Measurements from ENCODE around the gene TUBGCP6. TPM values are rescaled to one million over a fixed set of nuclear protein-coding genes. Genes with fewer than 3 reads are reported as not detected.

Gene TUBGCP6
- total and polyA plus RNA-seq, 11 donors = 11.6 to 28.8 (median 17.7) TPM

GRCh38 chr22:50267591-50268390, 23.0 kb upstream of the TUBGCP6 start:
- peaks cover 5 to 65% (median 42%) of the 10 kb centered on the region in 12 donors for H3K4me1 ChIP-seq
- DNase-seq (peak; percentile 59 to 81 (median 67)), ATAC-seq (peak in 3 of 4 donors; percentile 31 to 66 (median 41))
- H3K27ac ChIP-seq = no peak overlapping the region
- H3K9me3 ChIP-seq = no peaks in the 10 kb centered on the region
- no peak for TF ChIP-seq POLR2A (IDR thresholded peaks at IDR 0.05)
- TF ChIP-seq, protein P1, sequence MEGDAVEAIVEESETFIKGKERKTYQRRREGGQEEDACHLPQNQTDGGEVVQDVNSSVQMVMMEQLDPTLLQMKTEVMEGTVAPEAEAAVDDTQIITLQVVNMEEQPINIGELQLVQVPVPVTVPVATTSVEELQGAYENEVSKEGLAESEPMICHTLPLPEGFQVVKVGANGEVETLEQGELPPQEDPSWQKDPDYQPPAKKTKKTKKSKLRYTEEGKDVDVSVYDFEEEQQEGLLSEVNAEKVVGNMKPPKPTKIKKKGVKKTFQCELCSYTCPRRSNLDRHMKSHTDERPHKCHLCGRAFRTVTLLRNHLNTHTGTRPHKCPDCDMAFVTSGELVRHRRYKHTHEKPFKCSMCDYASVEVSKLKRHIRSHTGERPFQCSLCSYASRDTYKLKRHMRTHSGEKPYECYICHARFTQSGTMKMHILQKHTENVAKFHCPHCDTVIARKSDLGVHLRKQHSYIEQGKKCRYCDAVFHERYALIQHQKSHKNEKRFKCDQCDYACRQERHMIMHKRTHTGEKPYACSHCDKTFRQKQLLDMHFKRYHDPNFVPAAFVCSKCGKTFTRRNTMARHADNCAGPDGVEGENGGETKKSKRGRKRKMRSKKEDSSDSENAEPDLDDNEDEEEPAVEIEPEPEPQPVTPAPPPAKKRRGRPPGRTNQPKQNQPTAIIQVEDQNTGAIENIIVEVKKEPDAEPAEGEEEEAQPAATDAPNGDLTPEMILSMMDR (IDR thresholded peaks at IDR 0.05) = peak in 5 of 12 donors; percentile 10 to 35 (median 16)
- H3K36me3 ChIP-seq = no peaks in the 10 kb centered on the region
- intact Hi-C loops (cut with DNase I) = no loop called here
- peak overlapping the region in 10 of 12 donors; percentile 22 to 54 (median 38) for H3K4me3 ChIP-seq
- 31 to 55% (median 44%) methylated on average over 19 to 75 of the region's 75 CpGs for WGBS, 4 donors
- H3K27me3 ChIP-seq = peaks cover 0 to 19% (median 0%) of the 10 kb centered on the region in 9 donors

- no peak for ATAC-seq
- 59 to 77% (median 68%) methylated on average over 25 to 37 of the region's 37 CpGs for WGBS, 4 donors
- no peaks in the 10 kb centered on the region for H3K36me3 ChIP-seq
- peaks cover 7 to 66% (median 42%) of the 10 kb centered on the region in 12 donors for H3K4me1 ChIP-seq
- DNase-seq = no peak
- no peak for TF ChIP-seq POLR2A (IDR thresholded peaks at IDR 0.05)
- TF ChIP-seq, protein P1 (IDR thresholded peaks at IDR 0.05) = no peak
- intact Hi-C loops (cut with DNase I) = no loop called here
- peak overlapping the region in 9 of 12 donors; percentile 5 to 54 (median 38) for H3K4me3 ChIP-seq
- no peaks in the 10 kb centered on the region for H3K9me3 ChIP-seq
- no peak overlapping the region for H3K27ac ChIP-seq
- peaks cover 0 to 24% (median 0%) of the 10 kb centered on the region in 9 donors for H3K27me3 ChIP-seq
Observed at GRCh38 chr22:50266994-50267393, 22.2 kb upstream of the TUBGCP6 start.

GRCh38 chr22:50264946-50265669, 20.3 kb upstream of the TUBGCP6 start:
- H3K27me3 ChIP-seq = peaks cover 0 to 21% (median 0%) of the 10 kb centered on the region in 9 donors
- DNase-seq (no peak), ATAC-seq (no peak)
- WGBS, 4 donors = 83 to 89% (median 85%) methylated on average over 3 to 15 of the region's 15 CpGs
- no peak overlapping the region for H3K27ac ChIP-seq
- H3K36me3 ChIP-seq = no peaks in the 10 kb centered on the region
- no peaks in the 10 kb centered on the region for H3K9me3 ChIP-seq
- no peak for TF ChIP-seq POLR2A (IDR thresholded peaks at IDR 0.05)
- TF ChIP-seq, protein P1 (IDR thresholded peaks at IDR 0.05) = no peak
- no peak overlapping the region for H3K4me3 ChIP-seq
- intact Hi-C loops (cut with DNase I) = no loop called here
- H3K4me1 ChIP-seq = peaks cover 6 to 63% (median 34%) of the 10 kb centered on the region in 12 donors

Measured in heart left ventricle (tissue), 16 donors.